Measurements from ENCODE around the gene CIB4.

The CIB4 gene

GRCh38 chr2:26674771-26675170 is 33.6 kb upstream of the CIB4 start:
- H3K4me3 ChIP-seq (ENCODE audit: low read length), result no peak overlapping the region
- no peak overlapping the region for H2BK120ac ChIP-seq (ENCODE audit: low read depth, low read length)
- no peak overlapping the region for H3K18ac ChIP-seq (ENCODE audit: low read length)
- DNase-seq, result no peak
- no peaks in the 10 kb centered on the region for H3K79me2 ChIP-seq (ENCODE audit: control insufficient read depth, insufficient read depth, low read length)
- H3K79me1 ChIP-seq (ENCODE audit: low read length), result no peaks in the 10 kb centered on the region
- no CpG with 5 or more reads among the region's 13 CpGs for WGBS (ENCODE audit: extremely low coverage, insufficient coverage, low lambda C conversion rate)
- H2BK15ac ChIP-seq (replicated peaks; ENCODE audit: low read depth), result no peak overlapping the region
- no peaks in the 10 kb centered on the region for H3K4me1 ChIP-seq (ENCODE audit: control insufficient read depth, low read depth, low read length)
- H2BK5ac ChIP-seq (ENCODE audit: low read length), result no peak overlapping the region
- H3K56ac ChIP-seq (ENCODE audit: low read length), result no peak overlapping the region
- no peaks in the 10 kb centered on the region for H3K36me3 ChIP-seq (ENCODE audit: control insufficient read depth, insufficient read depth, low read length)
- H4K5ac ChIP-seq (ENCODE audit: low read length), result no peak overlapping the region
- H2AK5ac ChIP-seq (ENCODE audit: low read length), result no peak overlapping the region
- H3K9ac ChIP-seq (ENCODE audit: low read length), result no peak overlapping the region
- H3K27ac ChIP-seq (ENCODE audit: low read depth, low read length), result no peak overlapping the region
- H3K4ac ChIP-seq (ENCODE audit: low read depth, low read length), result no peak overlapping the region
- H3K27me3 ChIP-seq (ENCODE audit: insufficient read depth, low read length, poor library complexity), result no peaks in the 10 kb centered on the region
- no peak overlapping the region for H3K23ac ChIP-seq (ENCODE audit: low read length)
- no peak overlapping the region for H4K8ac ChIP-seq (ENCODE audit: low read depth, low read length)
- no peak overlapping the region for H3K4me2 ChIP-seq (ENCODE audit: low read length)

DNA sequence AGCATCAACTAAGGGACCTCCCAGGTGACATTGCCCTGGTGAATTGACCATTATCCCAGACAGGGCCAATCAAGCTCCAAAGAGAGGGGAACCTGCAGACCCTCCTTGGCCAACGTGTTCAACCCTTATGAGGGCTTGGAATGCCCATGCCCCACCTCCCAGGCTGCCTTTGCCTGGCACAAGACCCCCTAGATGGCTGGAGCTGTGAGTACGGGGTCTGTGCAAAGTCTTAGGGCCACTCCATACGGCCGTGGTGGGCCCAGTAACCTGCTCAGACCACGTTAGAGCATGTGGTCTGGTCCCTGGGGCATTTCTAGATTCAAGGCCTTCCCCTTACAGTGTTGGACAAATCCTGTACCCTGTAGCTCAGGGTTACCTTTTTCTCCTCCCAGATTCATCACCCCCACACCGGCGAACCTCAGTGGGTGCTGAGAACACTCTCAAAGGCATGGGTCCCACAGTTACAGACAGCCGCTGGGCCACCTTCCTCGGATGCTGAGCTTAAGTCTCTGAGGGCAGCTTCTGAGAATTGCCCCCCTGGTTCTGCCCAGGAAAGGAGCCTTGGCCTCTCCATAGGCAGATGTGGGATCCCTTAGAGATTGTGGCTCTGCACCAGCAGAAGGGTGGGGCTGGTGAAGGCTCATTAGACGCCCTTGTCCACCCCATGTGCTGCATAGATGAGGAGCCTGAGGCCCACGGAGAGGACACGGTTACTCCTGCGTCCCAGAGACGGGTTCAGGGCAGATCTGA is 33.0 kb upstream of the CIB4 start:
- no peak overlapping the region for H3K9ac ChIP-seq (ENCODE audit: low read length)
- H2BK120ac ChIP-seq (ENCODE audit: low read depth, low read length), result no peak overlapping the region
- no peak overlapping the region for H3K56ac ChIP-seq (ENCODE audit: low read length)
- H2AK5ac ChIP-seq (ENCODE audit: low read length), result no peak overlapping the region
- no peaks in the 10 kb centered on the region for H3K79me2 ChIP-seq (ENCODE audit: control insufficient read depth, insufficient read depth, low read length)
- no peaks in the 10 kb centered on the region for H3K36me3 ChIP-seq (ENCODE audit: control insufficient read depth, insufficient read depth, low read length)
- H3K4ac ChIP-seq (ENCODE audit: low read depth, low read length), result no peak overlapping the region
- H3K79me1 ChIP-seq (ENCODE audit: low read length), result no peaks in the 10 kb centered on the region
- H3K27ac ChIP-seq (ENCODE audit: low read depth, low read length), result no peak overlapping the region
- no peak overlapping the region for H3K18ac ChIP-seq (ENCODE audit: low read length)
- DNase-seq, result no peak
- H3K4me2 ChIP-seq (ENCODE audit: low read length), result no peak overlapping the region
- no peaks in the 10 kb centered on the region for H3K4me1 ChIP-seq (ENCODE audit: control insufficient read depth, low read depth, low read length)
- no peak overlapping the region for H3K23ac ChIP-seq (ENCODE audit: low read length)
- WGBS (ENCODE audit: extremely low coverage, insufficient coverage, low lambda C conversion rate), result no CpG with 5 or more reads among the region's 14 CpGs
- no peak overlapping the region for H2BK5ac ChIP-seq (ENCODE audit: low read length)
- no peaks in the 10 kb centered on the region for H3K27me3 ChIP-seq (ENCODE audit: insufficient read depth, low read length, poor library complexity)
- no peak overlapping the region for H4K8ac ChIP-seq (ENCODE audit: low read depth, low read length)
- no peak overlapping the region for H2BK15ac ChIP-seq (replicated peaks; ENCODE audit: low read depth)
- H4K5ac ChIP-seq (ENCODE audit: low read length), result no peak overlapping the region
- H3K4me3 ChIP-seq (ENCODE audit: low read length), result no peak overlapping the region

GRCh38 chr2:26672818-26673393 is 31.7 kb upstream of the CIB4 start:
- H3K4me2 ChIP-seq (ENCODE audit: low read length), result no peak overlapping the region
- no peak overlapping the region for H2AK5ac ChIP-seq (ENCODE audit: low read length)
- H3K79me2 ChIP-seq (ENCODE audit: control insufficient read depth, insufficient read depth, low read length), result no peaks in the 10 kb centered on the region
- no peak overlapping the region for H3K27ac ChIP-seq (ENCODE audit: low read depth, low read length)
- no peak overlapping the region for H4K8ac ChIP-seq (ENCODE audit: low read depth, low read length)
- H3K23ac ChIP-seq (ENCODE audit: low read length), result no peak overlapping the region
- no peak overlapping the region for H3K9ac ChIP-seq (ENCODE audit: low read length)
- WGBS (ENCODE audit: extremely low coverage, insufficient coverage, low lambda C conversion rate), result no CpG with 5 or more reads among the region's 9 CpGs
- no peak overlapping the region for H2BK15ac ChIP-seq (replicated peaks; ENCODE audit: low read depth)
- no peak overlapping the region for H2BK5ac ChIP-seq (ENCODE audit: low read length)
- H3K4me3 ChIP-seq (ENCODE audit: low read length), result no peak overlapping the region
- no peaks in the 10 kb centered on the region for H3K4me1 ChIP-seq (ENCODE audit: control insufficient read depth, low read depth, low read length)
- H3K36me3 ChIP-seq (ENCODE audit: control insufficient read depth, insufficient read depth, low read length), result no peaks in the 10 kb centered on the region
- H2BK120ac ChIP-seq (ENCODE audit: low read depth, low read length), result no peak overlapping the region
- H3K27me3 ChIP-seq (ENCODE audit: insufficient read depth, low read length, poor library complexity), result no peaks in the 10 kb centered on the region
- H3K56ac ChIP-seq (ENCODE audit: low read length), result no peak overlapping the region
- DNase-seq, result no peak
- no peak overlapping the region for H3K18ac ChIP-seq (ENCODE audit: low read length)
- H3K4ac ChIP-seq (ENCODE audit: low read depth, low read length), result no peak overlapping the region
- H4K5ac ChIP-seq (ENCODE audit: low read length), result no peak overlapping the region
- H3K79me1 ChIP-seq (ENCODE audit: low read length), result no peaks in the 10 kb centered on the region

DNA sequence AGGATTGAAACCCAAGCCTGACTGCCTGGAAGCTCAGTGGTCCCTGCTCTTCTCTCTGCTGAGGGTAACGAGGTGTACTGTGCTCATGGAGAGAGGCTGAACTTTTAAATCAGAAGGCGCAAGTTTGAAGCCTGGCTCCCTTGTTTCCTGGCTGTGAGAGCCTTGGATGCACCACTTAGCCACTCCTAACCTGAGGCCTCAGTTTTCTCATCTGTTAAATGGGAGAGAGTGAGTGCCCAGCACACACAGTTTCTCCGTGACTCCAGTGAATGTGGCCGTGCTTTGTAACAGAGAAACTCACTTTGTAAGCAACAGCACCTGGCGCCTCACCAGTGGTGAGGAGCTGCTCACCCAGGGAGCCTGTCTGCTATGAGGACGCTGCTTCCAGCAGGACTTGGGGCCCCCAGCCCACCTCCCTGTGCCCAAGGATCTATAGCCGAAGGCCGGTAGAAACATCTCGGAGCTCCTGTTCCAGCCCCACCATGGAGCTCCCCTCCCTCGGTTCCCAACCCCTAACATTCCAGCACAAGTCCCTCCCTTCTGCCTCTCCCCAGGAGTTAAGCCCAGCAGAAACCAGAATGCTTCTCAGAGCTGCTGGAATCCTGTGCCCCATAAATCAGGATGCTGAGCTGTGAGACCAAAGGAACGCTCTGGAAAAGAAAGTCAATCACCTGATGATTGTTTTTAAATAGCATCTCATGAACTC is 31.1 kb upstream of the CIB4 start:
- H2BK15ac ChIP-seq (replicated peaks; ENCODE audit: low read depth), result no peak overlapping the region
- H3K79me1 ChIP-seq (ENCODE audit: low read length), result no peaks in the 10 kb centered on the region
- no peak overlapping the region for H3K4me3 ChIP-seq (ENCODE audit: low read length)
- DNase-seq, result peak; percentile 50
- no peak overlapping the region for H3K9ac ChIP-seq (ENCODE audit: low read length)
- no peak overlapping the region for H2BK5ac ChIP-seq (ENCODE audit: low read length)
- no peak overlapping the region for H3K27ac ChIP-seq (ENCODE audit: low read depth, low read length)
- H4K8ac ChIP-seq (ENCODE audit: low read depth, low read length), result no peak overlapping the region
- H3K56ac ChIP-seq (ENCODE audit: low read length), result no peak overlapping the region
- no peak overlapping the region for H3K4me2 ChIP-seq (ENCODE audit: low read length)
- no peak overlapping the region for H3K18ac ChIP-seq (ENCODE audit: low read length)
- no peaks in the 10 kb centered on the region for H3K4me1 ChIP-seq (ENCODE audit: control insufficient read depth, low read depth, low read length)
- no peak overlapping the region for H3K4ac ChIP-seq (ENCODE audit: low read depth, low read length)
- no peaks in the 10 kb centered on the region for H3K27me3 ChIP-seq (ENCODE audit: insufficient read depth, low read length, poor library complexity)
- no peak overlapping the region for H2BK120ac ChIP-seq (ENCODE audit: low read depth, low read length)
- no peak overlapping the region for H2AK5ac ChIP-seq (ENCODE audit: low read length)
- H3K23ac ChIP-seq (ENCODE audit: low read length), result no peak overlapping the region
- no peaks in the 10 kb centered on the region for H3K36me3 ChIP-seq (ENCODE audit: control insufficient read depth, insufficient read depth, low read length)
- H4K5ac ChIP-seq (ENCODE audit: low read length), result no peak overlapping the region
- no peaks in the 10 kb centered on the region for H3K79me2 ChIP-seq (ENCODE audit: control insufficient read depth, insufficient read depth, low read length)
- WGBS (ENCODE audit: extremely low coverage, insufficient coverage, low lambda C conversion rate), result no CpG with 5 or more reads among the region's 11 CpGs

GRCh38 chr2:26671691-26672090 is 30.5 kb upstream of the CIB4 start:
- Histone ChIP-seq H2BK5ac (ENCODE audit: low read length) (no peak overlapping the region), H4K5ac (ENCODE audit: low read length) (no peak overlapping the region), H3K23ac (ENCODE audit: low read length) (no peak overlapping the region), H3K4me3 (ENCODE audit: low read length) (no peak overlapping the region), H3K4me1 (ENCODE audit: control insufficient read depth, low read depth, low read length) (no peaks in the 10 kb centered on the region), H2BK15ac (replicated peaks; ENCODE audit: low read depth) (no peak overlapping the region), H2BK120ac (ENCODE audit: low read depth, low read length) (no peak overlapping the region), H2AK5ac (ENCODE audit: low read length) (no peak overlapping the region), H3K27ac (ENCODE audit: low read depth, low read length) (no peak overlapping the region), H4K8ac (ENCODE audit: low read depth, low read length) (no peak overlapping the region), H3K56ac (ENCODE audit: low read length) (no peak overlapping the region), H3K18ac (ENCODE audit: low read length) (no peak overlapping the region), H3K4ac (ENCODE audit: low read depth, low read length) (no peak overlapping the region), H3K4me2 (ENCODE audit: low read length) (no peak overlapping the region), H3K79me1 (ENCODE audit: low read length) (no peaks in the 10 kb centered on the region), H3K79me2 (ENCODE audit: control insufficient read depth, insufficient read depth, low read length) (no peaks in the 10 kb centered on the region), H3K9ac (ENCODE audit: low read length) (no peak overlapping the region), H3K36me3 (ENCODE audit: control insufficient read depth, insufficient read depth, low read length) (no peaks in the 10 kb centered on the region), H3K27me3 (ENCODE audit: insufficient read depth, low read length, poor library complexity) (no peaks in the 10 kb centered on the region)
- no peak for DNase-seq
- WGBS (ENCODE audit: extremely low coverage, insufficient coverage, low lambda C conversion rate), result no CpG with 5 or more reads among the region's 5 CpGs

All from mesendoderm (in vitro differentiated cells).